Keratinocyte (primary cell): ENCODE data around the gene TMC7. TPM values are rescaled to one million over a fixed set of nuclear protein-coding genes. Genes with fewer than 3 reads are reported as not detected.

ENCODE experiments used
- DNase-seq: peaks from one replicate; pipeline ENCODE4 v3.0.0-alpha.2; 2011; ENCODE audit warnings: low read depth, missing footprints, low spot score
- FAIRE-seq: peaks from 2 replicates; lab custom pipeline; 2011; peaks lifted over from hg19 to GRCh38; lab: Jason Lieb, UNC
- H2AFZ ChIP-seq: 2 replicates; pipeline ENCODE4 v1.6.0; 2012; ENCODE audit warnings: low read length, control low read depth, inconsistent platforms; ENCODE audit not compliant: control insufficient read depth
- H3K27ac ChIP-seq: 2 replicates; pipeline ENCODE4 v1.5.1; 2011; ENCODE audit warnings: low read length; ENCODE audit not compliant: control insufficient read depth, insufficient read depth
- H3K27me3 ChIP-seq: 3 replicates; pipeline ENCODE4 v1.6.0; 2011; ENCODE audit warnings: low read length; ENCODE audit not compliant: control insufficient read depth, insufficient read depth; ENCODE audit errors: extremely low read depth
- H3K36me3 ChIP-seq, 2 experiments: 2 replicates in 1 of 2; 3 replicates in 1 of 2; pipeline ENCODE4 v1.5.1; 2011; ENCODE audit warnings: low read length in 2 of 2, mild to moderate bottlenecking in 1 of 2; ENCODE audit not compliant: control insufficient read depth in 2 of 2, insufficient read depth in 2 of 2; ENCODE audit errors: extremely low read depth in 1 of 2
- H3K4me1 ChIP-seq: 3 replicates; pipeline ENCODE4 v1.5.1; 2011; ENCODE audit warnings: low read length; ENCODE audit not compliant: control insufficient read depth, insufficient read depth; ENCODE audit errors: extremely low read depth
- H3K4me2 ChIP-seq: 3 replicates; pipeline ENCODE4 v1.6.0; 2011; ENCODE audit warnings: low read depth, low read length; ENCODE audit not compliant: control insufficient read depth, insufficient read depth; ENCODE audit errors: extremely low read depth
- H3K4me3 ChIP-seq, 3 experiments: fragments of 200-600 bp in 1 of 3; sonication (generic) in 1 of 3; 2 replicates in 2 of 3; 3 replicates in 1 of 3; pipeline ENCODE4 v1.5.1; 2011 to 2016; ENCODE audit warnings: low read length in 3 of 3, mild to moderate bottlenecking in 3 of 3, control low read depth in 2 of 3, inconsistent platforms in 1 of 3, low read depth in 1 of 3, mixed read lengths in 1 of 3, mixed run types in 1 of 3, moderate library complexity in 1 of 3; ENCODE audit not compliant: control insufficient read depth in 2 of 3, insufficient read depth in 2 of 3; ENCODE audit errors: extremely low read depth in 1 of 3
- H3K79me2 ChIP-seq: 2 replicates; pipeline ENCODE4 v1.6.0; 2012; ENCODE audit warnings: low read length; ENCODE audit not compliant: control insufficient read depth, insufficient read depth
- H3K9ac ChIP-seq: 3 replicates; pipeline ENCODE4 v1.6.0; 2011; ENCODE audit warnings: low read length; ENCODE audit not compliant: control insufficient read depth, insufficient read depth; ENCODE audit errors: extremely low read depth
- H3K9me1 ChIP-seq: 3 replicates; pipeline ENCODE4 v1.6.0; 2011; ENCODE audit warnings: low read length; ENCODE audit not compliant: control insufficient read depth, insufficient read depth; ENCODE audit errors: extremely low read depth
- H3K9me3 ChIP-seq: 2 replicates; pipeline ENCODE4 v1.5.1; 2012; ENCODE audit warnings: low read depth, low read length; ENCODE audit not compliant: control insufficient read depth
- H4K20me1 ChIP-seq: 3 replicates; pipeline ENCODE4 v1.6.0; 2011; ENCODE audit warnings: low read length; ENCODE audit not compliant: control insufficient read depth, insufficient read depth; ENCODE audit errors: extremely low read depth
- EZH2 ChIP-seq: IDR thresholded peaks from one replicate; pipeline ENCODE4 v1.6.1; 2012; ENCODE audit warnings: inconsistent platforms, mild to moderate bottlenecking, low read length, moderate library complexity
- dilution Hi-C: fragments of 300-500 bp; cut with MboI; formaldehyde crosslinking; loops from one replicate; pipeline ENCODE4 v1.7.0; 2020; ENCODE audit warnings: low sequenced_read_pairs; ENCODE audit not compliant: extremely low pct_ligation_motif_present
- polyA plus RNA-seq, 5 experiments: library from polyadenylated mRNA; depleted of rRNA in 3 of 5; stranded (reverse) in 3 of 5; stranded (forward) in 1 of 5; unstranded in 1 of 5; fragments of >200 nt; gene quantifications; 1 replicate in 1 of 5; 2 replicates in 3 of 5; 3 replicates in 1 of 5; pipeline versions ENCODE4 v1.2.1 to v1.2.3, GENCODE V29; 2011 to 2012; ENCODE audit warnings: missing spikeins in 2 of 5, low read depth in 1 of 5, low replicate concordance in 1 of 5
- TF ChIP-seq, protein P1 (sequence below), 3 experiments: IDR thresholded peaks in 1 of 3; conservative IDR thresholded peaks in 1 of 3; optimal IDR thresholded peaks in 1 of 3; 2 replicates in 2 of 3; 3 replicates in 1 of 3; pipeline versions ENCODE3 to v1.5.1; 2011; ENCODE audit warnings: low read length in 3 of 3, mild to moderate bottlenecking in 3 of 3, moderate library complexity in 2 of 3, control low read depth in 1 of 3, inconsistent platforms in 1 of 3; ENCODE audit not compliant: insufficient read depth in 2 of 3; ENCODE audit errors: extremely low read depth in 1 of 3

The TMC7 gene
- polyA plus RNA-seq, 1 donor (not counting 4 experiments of a cell fraction or from before 2014, with no cell fraction given): 8.5 TPM

DNA sequence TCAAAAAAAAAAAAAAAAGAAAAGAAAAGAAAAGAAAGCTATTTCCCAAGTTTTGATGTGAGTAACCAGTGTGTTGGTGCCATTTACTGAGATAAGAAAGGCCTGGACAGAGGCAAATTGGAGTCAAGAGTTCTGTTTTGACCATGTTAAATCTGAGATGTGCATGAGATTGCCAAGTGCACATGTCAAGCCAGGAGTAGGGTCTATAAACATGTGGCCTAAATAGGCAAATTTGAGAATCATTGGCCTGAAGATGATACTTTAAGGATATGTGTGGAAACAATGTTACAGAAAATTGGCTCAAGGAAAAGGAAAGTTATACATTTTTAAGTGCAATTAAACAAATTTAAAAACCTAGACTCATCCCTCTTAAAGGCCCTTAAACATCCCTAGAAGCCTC lies 42.3 kb upstream of the TMC7 start:
- no peak for TF ChIP-seq EZH2
- TF ChIP-seq, protein P1, sequence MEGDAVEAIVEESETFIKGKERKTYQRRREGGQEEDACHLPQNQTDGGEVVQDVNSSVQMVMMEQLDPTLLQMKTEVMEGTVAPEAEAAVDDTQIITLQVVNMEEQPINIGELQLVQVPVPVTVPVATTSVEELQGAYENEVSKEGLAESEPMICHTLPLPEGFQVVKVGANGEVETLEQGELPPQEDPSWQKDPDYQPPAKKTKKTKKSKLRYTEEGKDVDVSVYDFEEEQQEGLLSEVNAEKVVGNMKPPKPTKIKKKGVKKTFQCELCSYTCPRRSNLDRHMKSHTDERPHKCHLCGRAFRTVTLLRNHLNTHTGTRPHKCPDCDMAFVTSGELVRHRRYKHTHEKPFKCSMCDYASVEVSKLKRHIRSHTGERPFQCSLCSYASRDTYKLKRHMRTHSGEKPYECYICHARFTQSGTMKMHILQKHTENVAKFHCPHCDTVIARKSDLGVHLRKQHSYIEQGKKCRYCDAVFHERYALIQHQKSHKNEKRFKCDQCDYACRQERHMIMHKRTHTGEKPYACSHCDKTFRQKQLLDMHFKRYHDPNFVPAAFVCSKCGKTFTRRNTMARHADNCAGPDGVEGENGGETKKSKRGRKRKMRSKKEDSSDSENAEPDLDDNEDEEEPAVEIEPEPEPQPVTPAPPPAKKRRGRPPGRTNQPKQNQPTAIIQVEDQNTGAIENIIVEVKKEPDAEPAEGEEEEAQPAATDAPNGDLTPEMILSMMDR (optimal IDR thresholded peaks at IDR 0.05 in 1 of 3, IDR thresholded peaks at IDR 0.05 in 1 of 3, conservative IDR thresholded peaks at IDR 0.05 in 1 of 3; ENCODE audit: extremely low read depth in 1 of 3, insufficient read depth in 2 of 3, low read length in 3 of 3): no peak
- dilution Hi-C loops: no loop called here
- Histone ChIP-seq H3K36me3 (no peaks in the 10 kb centered on the region), H3K9ac (no peak overlapping the region), H3K4me1 (peaks cover 2% of the 10 kb centered on the region), H3K27ac (no peak overlapping the region), H3K79me2 (no peaks in the 10 kb centered on the region), H3K4me2 (no peak overlapping the region), H3K4me3 (no peak overlapping the region), H3K27me3 (no peaks in the 10 kb centered on the region), H4K20me1 (no peaks in the 10 kb centered on the region), H2AFZ (no peak overlapping the region), H3K9me3 (no peaks in the 10 kb centered on the region), H3K9me1 (no peaks in the 10 kb centered on the region)
- DNase-seq (no peak), FAIRE-seq (no peak)

DNA sequence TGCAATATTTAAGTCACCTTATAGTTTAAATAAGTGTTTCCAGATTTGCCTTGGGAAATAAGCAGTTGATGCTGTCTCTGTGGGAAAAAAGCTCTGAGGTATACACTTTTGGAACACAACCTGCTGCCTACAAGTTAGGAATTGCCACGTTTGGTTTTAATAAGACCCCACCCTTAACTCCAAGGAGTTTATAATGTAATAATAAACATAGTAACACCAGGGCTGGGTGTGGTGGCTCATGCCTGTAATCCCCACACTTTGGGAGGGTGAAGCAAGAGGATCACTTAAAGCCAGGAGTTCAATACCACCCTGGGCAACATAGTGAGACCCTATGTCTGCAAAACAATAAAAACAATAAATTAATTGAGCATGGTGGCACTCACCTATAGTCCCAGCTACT lies 41.7 kb upstream of the TMC7 start:
- no peaks in the 10 kb centered on the region for H3K9me1 ChIP-seq
- H3K4me1 ChIP-seq: peaks cover 2% of the 10 kb centered on the region
- H3K9me3 ChIP-seq: no peaks in the 10 kb centered on the region
- H3K79me2 ChIP-seq: no peaks in the 10 kb centered on the region
- no peaks in the 10 kb centered on the region for H3K27me3 ChIP-seq
- no peaks in the 10 kb centered on the region for H4K20me1 ChIP-seq
- no peak overlapping the region for H3K27ac ChIP-seq
- H3K4me3 ChIP-seq: no peak overlapping the region
- no peaks in the 10 kb centered on the region for H3K36me3 ChIP-seq
- DNase-seq (no peak), FAIRE-seq (no peak)
- H3K9ac ChIP-seq: no peak overlapping the region
- H3K4me2 ChIP-seq: no peak overlapping the region
- H2AFZ ChIP-seq: no peak overlapping the region
- dilution Hi-C loops: no loop called here
- TF ChIP-seq, protein P1 (optimal IDR thresholded peaks at IDR 0.05 in 1 of 3, IDR thresholded peaks at IDR 0.05 in 1 of 3, conservative IDR thresholded peaks at IDR 0.05 in 1 of 3; ENCODE audit: extremely low read depth in 1 of 3, insufficient read depth in 2 of 3, low read length in 3 of 3): no peak
- no peak for TF ChIP-seq EZH2
